NCI-H82 (cell line): ENCODE measurements around the gene CITED4.
A peak's percentile ranks its signal among the peaks of the same experiment; 100 is the strongest.

Experiments
- DNase-seq: peaks from one replicate; lab custom pipeline; 2025; lab: John Stamatoyannopoulos, UW

Gene CITED4

DNA sequence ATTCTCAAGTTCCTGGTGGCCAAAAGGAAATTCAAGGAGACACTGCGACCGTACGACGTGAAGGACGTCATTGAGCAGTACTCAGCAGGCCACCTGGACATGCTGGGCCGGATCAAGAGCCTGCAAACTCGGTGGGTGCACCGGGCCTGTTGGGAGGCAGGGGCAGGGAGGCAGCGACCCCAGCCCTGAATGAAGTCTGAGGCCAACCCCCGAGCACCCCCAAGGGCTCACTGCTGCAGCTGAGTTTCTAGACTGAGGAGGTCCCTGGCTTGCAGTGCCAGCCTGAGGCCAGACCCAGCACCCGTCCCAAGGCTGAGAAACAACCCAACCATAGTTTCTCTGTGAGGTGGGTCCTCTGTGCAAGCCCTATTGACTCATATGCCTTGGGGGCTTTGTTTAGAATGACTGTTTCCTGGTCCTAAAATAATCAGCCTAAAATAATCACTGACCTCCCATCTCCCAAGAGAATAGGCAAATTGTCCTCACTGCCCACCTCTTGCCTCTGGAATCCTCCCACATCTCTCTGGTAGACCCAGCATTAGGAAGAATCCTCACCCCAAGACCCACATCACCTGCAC lies 27.1 kb downstream of the CITED4 start:
- no peak for DNase-seq

- DNase-seq: no peak
Observed at GRCh38 chr1:40833979-40834378, 28.2 kb downstream of the CITED4 start.

DNA sequence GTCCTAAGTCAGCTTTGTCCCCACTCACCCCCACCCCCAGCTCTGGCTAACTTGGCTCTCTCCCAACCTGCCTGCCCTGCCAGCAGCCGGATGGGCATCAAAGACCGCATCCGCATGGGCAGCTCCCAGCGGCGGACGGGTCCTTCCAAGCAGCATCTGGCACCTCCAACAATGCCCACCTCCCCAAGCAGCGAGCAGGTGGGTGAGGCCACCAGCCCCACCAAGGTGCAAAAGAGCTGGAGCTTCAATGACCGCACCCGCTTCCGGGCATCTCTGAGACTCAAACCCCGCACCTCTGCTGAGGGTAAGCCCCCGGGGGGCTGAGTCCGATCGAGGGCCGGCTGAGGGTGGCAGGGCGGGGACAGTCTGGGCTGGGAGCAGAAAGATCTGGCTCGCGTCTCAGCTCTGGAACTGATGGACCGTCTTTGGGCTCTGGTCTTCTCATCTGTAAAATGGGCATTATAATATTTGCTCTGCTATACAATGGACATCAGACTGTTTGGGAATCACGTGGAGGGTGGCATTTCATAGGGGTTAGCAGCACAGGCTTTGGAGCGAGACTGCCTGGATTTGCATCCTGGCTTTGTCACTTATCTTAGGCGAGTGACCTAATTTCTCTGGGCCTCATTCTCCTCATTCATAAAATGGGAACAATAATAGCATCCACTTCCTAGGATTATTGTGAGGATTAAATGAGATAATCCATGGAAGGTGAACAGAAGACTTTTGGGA lies 31.0 kb downstream of the CITED4 start:
- no peak for DNase-seq

GRCh38 chr1:40830419-40830943 lies 31.7 kb downstream of the CITED4 start:
- DNase-seq: no peak

DNA sequence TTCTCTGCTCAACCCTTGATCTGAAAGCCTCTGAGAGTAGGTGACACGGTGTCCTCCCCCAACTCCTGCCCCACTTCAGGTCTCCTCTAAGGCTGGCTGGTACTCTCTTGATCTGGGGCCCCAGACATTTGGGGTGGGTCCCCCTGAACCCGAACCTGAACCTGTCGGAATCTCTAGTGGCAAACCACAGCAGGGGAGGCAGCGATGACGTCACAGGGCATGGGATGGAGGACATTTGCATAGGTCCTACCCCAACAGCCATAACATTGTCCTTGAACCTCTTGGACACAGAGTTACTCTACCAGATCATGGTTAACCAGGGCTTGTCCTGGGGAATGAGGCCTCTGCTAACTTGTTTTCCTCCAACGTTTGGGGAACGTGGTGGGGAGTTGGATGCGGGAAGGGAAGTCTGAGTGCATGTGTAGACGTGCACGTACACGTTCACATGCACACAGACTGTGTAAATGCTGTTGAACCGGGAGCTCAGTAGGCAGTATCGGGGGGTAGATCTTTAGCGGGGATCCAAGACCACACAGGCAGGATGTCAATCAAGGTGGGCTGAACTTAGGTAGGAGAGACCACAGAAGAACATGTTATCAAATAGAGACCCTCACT lies 32.4 kb downstream of the CITED4 start:
- no peak for DNase-seq

DNA sequence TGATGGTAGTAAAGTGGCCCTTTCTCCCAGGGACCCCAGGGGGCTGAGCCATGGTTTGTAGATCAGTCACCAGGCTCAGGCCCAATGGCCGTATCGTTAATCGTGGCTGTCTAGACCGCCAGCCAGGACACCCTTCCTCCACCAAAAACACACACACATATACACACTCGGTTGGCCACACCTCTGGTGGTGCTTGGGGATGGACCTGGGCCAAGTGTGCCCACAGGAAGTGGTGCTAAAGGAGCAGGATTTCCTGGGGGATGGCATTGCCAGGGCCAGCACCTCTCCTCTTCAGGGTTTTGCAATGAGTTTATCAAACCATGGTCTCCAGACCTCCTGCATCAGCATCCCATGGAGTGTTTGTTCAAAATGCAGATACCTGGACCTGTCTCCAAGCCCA lies 36.2 kb downstream of the CITED4 start:
- DNase-seq: no peak

GRCh38 chr1:40825435-40825788 lies 36.8 kb downstream of the CITED4 start:
- no peak for DNase-seq

GRCh38 chr1:40824591-40825434 lies 37.4 kb downstream of the CITED4 start:
- no peak for DNase-seq

DNA sequence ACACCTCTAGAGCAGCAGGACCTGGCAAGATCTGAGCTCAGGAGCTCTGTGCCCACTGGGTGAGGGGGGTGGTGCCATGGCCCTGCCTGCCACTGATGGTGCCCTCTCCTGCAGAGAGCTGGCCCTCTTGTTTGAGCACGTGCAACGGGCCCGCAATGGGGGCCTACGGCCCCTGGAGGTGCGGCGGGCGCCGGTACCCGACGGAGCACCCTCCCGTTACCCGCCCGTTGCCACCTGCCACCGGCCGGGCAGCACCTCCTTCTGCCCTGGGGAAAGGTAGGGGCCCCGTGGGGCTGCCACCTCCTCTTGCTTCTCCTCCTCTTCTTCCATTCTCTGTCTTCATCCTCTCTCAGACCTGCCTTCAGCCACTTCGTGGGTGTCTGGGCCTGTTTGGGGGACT lies 38.2 kb downstream of the CITED4 start:
- DNase-seq: no peak

DNA sequence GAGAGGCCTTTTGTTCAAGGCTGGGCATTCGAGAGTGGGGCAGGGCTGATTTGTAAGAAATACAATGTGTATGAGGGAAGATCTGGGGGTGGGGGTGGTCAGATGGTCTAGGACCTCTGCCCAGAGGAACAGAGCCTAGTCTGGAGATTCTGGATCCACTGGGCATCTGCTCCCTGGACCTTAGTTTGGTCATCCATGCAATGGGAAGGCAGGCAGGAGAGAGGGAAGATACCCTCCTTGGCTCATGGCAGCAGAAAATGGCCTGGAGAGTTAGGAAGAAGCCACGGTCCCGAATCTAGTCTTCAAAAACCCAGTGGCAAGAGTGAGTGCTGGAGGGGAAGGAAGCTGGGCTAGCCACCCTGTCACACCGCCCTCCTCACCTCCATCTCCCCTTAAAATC lies 38.8 kb downstream of the CITED4 start:
- DNase-seq: no peak

DNA sequence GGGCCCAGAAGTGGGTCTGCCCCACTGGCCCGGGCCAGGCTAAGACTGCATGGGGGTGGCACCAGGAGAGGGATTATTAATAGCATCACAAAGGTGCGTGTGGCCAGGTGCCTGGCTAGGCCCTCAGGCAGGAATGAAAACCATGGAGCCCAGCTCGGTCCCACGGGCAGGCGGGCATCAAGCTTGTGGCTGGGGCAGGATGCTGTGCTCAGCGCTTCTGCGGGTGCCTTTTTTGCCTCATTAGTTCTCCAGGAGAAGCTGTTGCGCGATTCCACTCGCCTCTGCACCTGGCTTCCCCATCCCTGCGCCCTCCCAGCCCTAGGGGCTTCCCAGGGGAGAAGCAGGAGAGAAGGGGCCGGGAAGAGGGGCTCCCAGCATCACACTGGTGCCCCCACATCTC lies 39.3 kb downstream of the CITED4 start:
- no peak for DNase-seq

DNA sequence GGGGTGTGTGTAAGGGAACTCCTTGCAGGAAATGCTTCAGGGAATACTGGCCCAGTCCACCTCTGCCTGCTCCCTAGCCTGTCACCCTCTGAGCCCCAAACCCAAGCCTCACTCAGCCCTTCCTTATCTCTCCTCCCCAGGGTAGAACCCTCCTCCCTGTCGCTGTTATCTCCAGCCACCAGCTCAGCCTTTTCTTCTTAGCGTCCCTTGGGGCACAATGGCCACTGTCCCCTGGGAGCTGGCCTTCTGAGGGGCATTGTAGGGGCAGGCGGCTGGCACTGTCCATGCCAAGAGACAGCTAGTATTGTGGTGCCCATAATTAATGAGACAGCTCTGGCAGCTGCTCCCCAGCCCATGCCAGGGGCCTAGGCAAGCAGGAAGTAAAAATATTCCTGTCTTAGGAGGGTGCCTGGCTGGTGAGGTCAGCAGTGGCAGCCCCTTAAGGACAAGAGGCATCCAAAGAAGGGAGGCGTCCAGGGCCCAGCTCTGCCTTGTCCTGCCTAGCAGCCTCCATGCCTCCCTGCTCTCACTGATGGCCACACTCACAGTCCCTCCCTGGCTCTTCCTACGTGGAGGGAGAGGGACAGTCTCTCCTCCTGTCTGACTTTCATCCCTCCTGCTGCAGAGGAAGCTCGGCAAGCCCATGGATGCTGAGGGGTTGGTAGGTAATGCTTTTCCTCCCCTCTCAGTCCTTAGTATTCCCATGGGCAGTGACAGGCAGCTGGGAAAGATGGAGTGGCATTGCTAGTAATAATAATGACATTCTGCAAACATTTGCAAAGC lies 41.1 kb downstream of the CITED4 start:
- DNase-seq: no peak

- peak; percentile 20 for DNase-seq
Observed at GRCh38 chr1:40820251-40820797, 41.8 kb downstream of the CITED4 start.

DNA sequence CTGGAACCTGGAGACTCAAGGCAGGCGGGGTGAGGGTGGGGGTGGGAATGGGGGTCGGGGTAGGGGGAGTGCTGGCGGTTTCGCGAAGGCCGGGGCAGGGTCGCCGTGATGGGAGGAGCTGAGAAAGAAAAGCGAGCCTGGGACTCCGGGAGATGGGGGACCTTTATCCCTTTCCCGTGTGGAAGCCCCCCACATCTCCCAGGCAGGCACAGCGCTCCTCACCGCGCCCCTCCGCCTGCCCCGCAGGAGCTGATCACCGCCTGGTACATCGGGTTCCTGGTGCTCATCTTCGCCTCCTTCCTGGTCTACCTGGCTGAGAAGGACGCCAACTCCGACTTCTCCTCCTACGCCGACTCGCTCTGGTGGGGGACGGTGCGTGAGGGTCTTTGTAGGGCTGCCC lies 43.1 kb downstream of the CITED4 start:
- no peak for DNase-seq

DNA sequence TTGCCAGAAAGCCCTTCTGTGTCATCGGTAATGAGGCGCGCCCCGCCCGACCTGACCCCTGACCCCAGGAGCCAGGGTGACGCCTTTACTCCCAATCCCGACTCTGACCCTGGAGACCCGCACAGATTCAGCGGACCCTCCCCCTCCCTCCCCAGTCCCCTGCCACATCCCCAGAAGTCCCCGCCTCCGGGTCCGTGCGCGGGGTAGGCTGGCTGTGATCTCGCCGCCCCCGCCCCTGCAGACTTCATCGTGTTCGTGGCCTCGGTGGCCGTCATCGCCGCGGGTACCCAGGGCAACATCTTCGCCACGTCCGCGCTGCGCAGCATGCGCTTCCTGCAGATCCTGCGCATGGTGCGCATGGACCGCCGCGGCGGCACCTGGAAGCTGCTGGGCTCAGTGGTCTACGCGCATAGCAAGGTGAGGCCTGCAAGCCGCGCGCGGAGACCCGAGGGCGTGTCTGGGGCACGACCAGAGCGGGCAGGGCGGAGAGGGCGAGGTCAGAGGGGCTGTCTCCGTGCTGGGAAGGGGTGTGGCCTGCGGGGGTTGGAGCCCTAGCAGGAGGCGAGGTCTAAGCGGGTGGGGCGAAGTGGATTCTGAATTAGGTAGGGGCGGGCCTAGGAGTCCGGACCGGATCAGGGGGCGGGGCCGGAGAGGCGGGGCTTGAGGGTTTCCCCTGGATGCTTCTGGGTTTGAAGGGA lies 43.8 kb downstream of the CITED4 start:
- peak; percentile 65 for DNase-seq

- no peak for DNase-seq
Observed at GRCh38 chr1:40817791-40818263, 44.3 kb downstream of the CITED4 start.

- DNase-seq: no peak
Observed at GRCh38 chr1:40815420-40815819, 46.7 kb downstream of the CITED4 start.
